ENCODE results near the gene TBCD.

Gene TBCD

GRCh38 chr17:82918508-82918907 lies 166.6 kb downstream of the TBCD start:
- DNase-seq (ENCODE audit: low read depth in 1 of 2, low spot score in 1 of 2), result no peak

GRCh38 chr17:82920150-82920549 lies 168.3 kb downstream of the TBCD start:
- no peak for DNase-seq (ENCODE audit: low read depth in 1 of 2, low spot score in 1 of 2)

DNA sequence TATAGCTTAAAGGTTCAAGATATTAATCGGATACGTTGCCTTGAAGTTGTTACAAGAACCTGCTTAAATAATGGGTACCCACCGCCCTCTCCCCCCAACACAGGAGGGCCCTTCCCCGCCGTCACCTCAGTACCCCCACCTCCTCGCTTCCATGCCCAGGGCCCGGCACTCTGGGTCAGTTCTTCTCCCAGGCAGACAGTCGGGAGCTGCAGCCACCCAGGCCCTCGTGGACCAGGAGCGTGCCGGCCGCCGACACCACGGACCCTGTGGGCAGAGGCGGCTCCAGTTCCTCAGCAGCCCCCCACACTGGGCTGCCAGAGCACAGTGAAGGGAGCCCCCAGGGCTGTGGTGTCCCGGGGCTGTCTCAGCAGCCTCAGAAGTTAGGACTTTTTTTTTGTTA lies 168.8 kb downstream of the TBCD start:
- DNase-seq (ENCODE audit: low read depth in 1 of 2, low spot score in 1 of 2), result no peak

DNA sequence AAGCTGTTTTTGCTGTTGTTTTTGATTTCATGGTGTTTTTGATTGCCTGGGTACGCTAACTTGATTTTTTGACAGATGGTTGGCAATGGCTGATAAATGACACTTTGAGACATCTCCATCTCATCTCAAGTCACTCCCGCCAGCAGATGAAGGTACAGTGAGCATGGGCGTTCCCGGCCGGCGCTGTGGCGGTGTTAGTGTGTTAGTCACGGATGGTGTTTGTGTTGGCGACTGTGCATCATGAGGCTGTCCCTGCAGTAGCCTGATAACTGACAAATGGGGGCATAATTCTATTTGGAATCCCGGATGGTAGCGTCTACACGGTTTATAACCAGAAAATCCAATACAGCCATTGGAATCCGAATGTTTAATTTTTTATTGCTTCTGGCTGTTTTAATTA lies 169.6 kb downstream of the TBCD start:
- DNase-seq (ENCODE audit: low read depth in 1 of 2, low spot score in 1 of 2), result no peak

GRCh38 chr17:82922646-82923045 lies 170.8 kb downstream of the TBCD start:
- no peak for DNase-seq (ENCODE audit: low read depth in 1 of 2, low spot score in 1 of 2)

DNA sequence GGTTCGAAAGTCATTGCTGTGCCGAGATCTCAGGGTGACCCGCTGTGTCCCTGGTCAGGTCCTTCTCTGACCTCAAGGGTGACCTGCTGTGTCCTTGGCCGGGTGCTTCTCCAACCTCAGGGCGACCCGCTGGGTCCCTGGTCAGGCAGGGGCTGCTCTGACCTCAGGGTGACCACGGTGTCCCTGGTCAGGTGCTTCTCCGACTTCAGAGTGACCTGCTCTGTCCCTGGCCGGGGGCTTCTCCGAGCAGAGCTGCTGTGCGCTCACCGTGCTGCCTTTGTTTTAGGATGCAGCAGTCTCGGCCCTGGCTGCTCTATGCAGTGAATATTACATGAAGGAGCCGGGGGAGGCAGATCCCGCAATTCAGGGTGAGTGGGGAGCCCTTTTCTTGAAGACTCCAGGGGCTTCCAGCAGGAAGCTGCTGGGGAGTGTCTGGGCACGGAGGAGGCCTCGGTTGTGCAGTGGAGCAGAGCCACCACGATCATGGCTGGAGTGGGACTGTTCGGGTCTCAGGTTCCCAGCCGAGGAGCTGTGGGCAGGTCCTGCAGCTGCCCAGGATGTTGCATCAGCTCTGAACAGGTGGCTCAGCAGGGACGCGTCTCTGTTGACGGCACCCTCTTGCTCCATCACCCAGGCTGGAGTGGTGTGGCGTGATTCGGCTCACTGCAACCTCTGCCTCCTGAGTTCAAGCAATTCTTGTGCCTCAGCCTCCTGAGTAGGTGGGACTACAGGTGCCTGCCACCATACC lies 171.7 kb downstream of the TBCD start:
- DNase-seq (ENCODE audit: low read depth in 1 of 2, low spot score in 1 of 2), result no peak

DNA sequence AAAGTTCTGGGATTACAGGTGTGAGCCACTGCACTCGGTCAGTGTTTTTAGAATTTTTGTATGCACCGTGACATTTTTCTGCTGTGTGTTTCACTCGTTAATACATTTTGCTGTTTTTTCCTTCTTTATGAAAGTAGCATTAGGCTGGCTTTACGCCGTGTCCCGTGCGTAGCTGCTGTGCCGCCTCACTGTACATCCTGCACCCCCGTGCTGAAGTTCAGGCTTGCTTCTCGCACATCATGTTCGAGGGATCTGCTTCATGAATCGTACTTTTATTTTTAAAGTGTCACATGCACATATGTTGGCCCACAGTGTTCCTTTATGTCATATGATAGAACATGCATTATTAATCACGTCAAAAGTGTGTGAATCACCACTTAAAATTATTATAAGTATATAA lies 172.3 kb downstream of the TBCD start:
- DNase-seq (ENCODE audit: low read depth in 1 of 2, low spot score in 1 of 2), result no peak

DNA sequence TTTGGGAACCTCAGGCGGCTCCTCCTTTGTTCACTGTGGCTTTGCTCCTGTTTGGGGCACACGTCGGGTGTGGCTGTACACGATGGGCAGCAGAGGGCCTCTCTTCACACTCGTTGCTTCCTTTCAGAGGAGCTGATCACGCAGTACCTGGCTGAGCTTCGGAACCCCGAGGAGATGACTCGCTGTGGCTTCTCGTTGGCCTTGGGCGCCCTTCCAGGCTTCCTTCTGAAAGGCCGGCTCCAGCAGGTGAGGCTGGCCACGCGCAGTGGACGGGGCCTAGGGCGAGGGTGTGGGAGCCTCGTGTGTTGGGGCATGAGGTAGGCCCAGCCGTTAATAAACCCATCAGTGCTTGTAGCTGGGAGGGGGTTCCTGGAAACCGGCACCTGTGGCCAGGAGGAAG lies 172.9 kb downstream of the TBCD start:
- no peak for DNase-seq (ENCODE audit: low read depth in 1 of 2, low spot score in 1 of 2)

DNA sequence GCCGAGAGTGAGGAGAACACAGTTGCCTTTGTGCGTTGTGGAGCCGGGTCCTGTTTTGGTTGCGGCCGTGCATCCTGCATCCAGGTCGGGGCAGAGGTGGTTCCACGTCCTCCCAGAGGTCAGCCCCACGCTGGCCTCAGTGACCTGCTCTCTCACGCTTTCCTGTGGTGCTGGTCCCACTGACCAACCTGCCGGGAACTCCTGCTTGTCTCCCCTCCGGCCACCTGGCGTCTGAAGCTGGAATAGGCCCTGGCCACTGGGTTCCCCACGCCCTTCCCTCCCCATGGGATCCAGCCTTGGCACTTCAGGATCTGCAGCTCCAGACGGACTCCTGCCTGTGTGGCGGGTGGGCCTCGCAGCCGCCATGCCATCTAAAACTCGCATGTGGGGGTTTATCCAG lies 173.5 kb downstream of the TBCD start:
- DNase-seq (ENCODE audit: low read depth in 1 of 2, low spot score in 1 of 2), result no peak

DNA sequence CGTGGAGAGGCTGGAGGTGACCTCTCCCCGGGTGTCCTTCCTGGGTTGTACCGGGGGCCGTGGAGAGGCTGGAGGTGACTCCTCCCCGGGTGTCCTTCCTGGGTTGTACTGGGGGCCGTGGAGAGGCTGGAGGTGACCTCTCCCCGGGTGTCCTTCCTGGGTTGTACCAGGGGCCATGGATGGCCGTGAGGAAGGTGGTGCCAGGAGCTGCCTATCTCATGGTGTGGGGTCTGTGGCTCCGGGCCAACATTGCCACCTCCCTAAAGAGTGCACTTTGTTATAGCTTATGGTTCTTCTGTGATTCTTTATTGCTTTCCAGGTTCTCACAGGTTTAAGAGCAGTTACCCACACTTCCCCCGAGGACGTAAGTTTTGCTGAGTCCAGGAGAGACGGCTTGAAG lies 174.2 kb downstream of the TBCD start:
- DNase-seq (ENCODE audit: low read depth in 1 of 2, low spot score in 1 of 2), result no peak

DNA sequence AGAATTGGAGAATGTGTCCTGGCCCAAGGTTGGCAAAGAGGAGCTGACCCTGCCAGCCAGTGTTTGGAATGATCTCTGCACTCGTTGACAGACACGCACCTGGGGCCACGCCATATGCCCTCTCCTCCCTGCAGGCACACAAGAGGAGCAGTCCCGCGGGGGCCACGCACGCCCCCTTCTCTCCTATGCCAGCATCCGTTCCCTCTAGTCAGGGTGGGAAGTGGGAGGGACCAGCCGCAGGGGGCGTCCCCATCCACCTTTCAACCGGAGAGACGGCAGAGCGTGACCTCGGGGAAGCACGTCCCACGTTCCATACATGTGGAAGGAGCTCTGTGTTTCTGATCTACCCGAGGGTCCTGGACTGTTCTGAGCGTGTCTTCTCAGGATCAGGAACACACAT lies 174.9 kb downstream of the TBCD start:
- no peak for DNase-seq (ENCODE audit: low read depth in 1 of 2, low spot score in 1 of 2)

DNA sequence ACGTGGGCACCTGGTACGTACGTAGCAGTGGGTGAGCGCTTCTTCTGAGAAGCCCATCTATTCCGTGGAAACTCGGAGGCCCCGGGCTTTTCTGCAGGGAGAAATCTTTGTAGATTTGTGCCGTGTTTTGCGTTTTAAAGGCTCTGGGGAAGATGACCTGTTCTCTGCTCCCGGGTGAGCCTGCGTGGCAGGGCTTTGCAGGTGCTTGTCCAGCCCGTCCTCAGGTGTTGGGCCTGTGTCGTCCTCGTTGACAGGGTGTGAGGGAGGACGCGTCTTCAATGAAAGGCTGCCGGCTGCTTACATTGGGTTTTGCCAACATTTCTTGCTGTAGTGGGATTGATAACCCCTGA lies 175.4 kb downstream of the TBCD start:
- DNase-seq (ENCODE audit: low read depth in 1 of 2, low spot score in 1 of 2), result no peak

GRCh38 chr17:82927661-82928601 lies 176.1 kb downstream of the TBCD start:
- no peak for DNase-seq (ENCODE audit: low read depth in 1 of 2, low spot score in 1 of 2)

DNA sequence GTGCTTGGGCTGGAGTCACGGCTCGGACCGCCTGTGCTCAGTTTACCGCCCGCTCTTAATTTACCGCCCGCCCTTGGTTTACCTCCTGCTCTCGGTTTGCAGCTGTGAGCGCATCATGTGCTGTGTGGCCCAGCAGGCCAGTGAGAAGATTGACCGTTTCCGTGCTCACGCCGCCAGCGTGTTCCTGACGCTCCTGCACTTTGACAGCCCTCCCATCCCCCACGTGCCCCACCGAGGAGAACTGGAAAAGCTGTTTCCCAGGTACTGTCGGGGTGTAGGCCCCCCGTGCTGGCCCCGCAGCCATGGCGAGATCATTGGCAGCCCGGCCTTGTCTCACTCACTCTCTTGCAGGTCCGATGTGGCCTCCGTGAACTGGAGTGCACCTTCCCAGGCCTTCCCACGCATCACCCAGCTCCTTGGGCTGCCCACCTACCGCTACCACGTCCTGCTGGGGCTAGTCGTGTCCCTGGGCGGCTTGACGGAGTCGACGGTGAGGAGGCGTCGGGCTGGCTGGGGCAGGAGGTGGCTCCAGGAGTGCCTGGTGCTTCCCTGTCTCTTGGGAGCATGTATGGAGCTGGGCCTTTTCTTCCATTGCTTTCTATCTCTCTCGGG lies 177.3 kb downstream of the TBCD start:
- DNase-seq (ENCODE audit: low read depth in 1 of 2, low spot score in 1 of 2), result no peak

DNA sequence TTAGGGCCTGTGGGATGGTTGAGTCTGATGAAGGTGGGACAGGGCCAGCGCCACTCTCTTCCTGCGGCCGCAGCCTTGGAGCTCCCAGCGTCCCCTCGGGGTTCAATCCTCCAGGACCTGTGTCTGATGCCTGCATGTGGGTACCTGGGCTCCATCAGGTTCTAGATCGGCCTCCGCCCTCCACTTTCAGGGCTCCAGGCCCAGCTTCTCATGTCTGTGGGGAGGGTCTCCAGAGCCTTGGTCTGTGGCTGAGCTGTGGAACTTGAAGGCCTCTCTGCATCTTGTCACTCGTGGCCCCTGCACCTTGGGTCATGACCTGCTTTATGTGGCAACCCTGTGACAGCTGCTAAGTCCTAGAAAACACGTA lies 177.8 kb downstream of the TBCD start:
- DNase-seq (ENCODE audit: low read depth in 1 of 2, low spot score in 1 of 2), result no peak

DNA sequence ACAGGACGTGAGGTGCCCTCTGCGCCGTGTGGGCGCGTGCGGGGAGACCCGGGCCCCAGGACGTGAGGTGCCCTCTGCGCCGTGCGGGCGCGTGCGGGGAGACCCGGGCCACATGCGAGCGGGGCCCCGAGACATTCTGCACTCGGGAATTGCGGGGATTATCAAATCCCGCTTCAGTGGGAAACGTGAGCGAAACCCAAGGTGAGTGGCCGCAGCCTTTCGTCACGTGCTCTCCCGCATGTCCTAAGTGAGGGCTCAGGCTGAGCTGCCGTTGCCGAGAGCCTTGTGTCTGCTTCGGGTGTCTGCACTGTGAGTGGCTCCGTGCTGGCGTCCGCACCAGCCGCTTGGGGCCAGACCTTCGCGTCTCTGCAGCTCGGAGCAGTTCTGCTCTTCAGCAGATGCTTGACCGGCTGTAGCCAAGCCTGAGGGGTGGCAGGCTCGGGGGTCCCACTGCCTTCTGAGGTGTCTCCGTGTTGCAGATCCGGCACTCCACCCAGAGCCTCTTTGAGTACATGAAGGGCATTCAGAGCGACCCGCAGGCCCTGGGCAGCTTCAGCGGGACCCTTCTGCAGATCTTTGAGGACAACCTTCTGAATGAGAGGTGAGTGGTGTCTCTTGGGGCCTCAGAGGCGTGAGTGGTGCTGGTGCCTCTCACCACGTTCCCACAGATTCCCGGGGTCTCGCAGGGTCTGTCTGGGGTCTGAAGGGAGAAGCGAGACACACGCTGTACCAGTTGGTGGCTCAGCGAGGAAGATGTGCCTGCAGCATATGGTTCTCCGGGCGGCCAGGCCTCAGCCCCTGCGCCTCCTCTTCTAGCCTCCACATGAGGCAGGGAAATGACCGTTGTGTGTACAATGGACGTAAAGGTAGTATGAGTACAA lies 178.4 kb downstream of the TBCD start:
- DNase-seq (ENCODE audit: low read depth in 1 of 2, low spot score in 1 of 2), result no peak

GRCh38 chr17:82930924-82931698 lies 179.2 kb downstream of the TBCD start:
- no peak for DNase-seq (ENCODE audit: low read depth in 1 of 2, low spot score in 1 of 2)

DNA sequence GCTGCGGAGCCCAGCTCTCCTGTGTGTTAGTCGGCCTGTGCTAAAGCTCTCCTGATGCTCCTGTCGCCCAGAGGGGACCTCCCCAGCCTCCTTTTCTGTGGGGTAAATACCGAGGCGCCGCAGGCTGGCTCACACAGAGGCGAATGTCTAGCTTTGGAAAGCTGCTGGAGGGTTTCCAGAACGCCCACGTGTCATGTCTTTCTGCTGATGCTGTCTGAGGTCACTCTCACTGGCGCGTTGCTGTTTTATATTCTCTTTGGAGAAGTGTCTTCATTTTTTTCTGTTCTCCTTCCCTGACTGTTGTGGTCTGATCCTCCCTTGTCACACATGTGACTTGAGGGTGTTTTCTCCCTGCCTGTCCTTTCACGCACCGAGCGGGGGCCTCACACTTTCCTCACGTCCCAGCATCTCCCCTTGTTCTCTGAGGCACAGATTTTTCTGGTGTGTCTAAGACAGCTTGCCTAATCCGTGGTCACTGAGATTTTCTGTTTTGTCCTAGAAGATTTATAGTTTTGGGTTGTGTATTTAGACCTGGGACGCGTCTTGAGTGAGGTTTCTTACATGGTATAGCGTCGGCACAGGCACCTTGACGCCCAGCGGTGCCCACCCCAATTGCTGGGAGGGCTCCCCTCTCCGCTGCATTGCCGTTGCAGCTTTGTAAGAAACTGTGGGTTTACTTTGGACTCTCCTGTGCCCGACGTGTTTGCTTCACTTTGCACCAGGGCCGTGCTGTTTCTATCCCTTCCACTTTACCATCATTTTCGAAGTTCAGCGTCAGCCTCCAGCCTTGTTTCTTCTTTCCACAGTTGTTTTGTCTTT lies 180.0 kb downstream of the TBCD start:
- DNase-seq (ENCODE audit: low read depth in 1 of 2, low spot score in 1 of 2), result no peak

DNA sequence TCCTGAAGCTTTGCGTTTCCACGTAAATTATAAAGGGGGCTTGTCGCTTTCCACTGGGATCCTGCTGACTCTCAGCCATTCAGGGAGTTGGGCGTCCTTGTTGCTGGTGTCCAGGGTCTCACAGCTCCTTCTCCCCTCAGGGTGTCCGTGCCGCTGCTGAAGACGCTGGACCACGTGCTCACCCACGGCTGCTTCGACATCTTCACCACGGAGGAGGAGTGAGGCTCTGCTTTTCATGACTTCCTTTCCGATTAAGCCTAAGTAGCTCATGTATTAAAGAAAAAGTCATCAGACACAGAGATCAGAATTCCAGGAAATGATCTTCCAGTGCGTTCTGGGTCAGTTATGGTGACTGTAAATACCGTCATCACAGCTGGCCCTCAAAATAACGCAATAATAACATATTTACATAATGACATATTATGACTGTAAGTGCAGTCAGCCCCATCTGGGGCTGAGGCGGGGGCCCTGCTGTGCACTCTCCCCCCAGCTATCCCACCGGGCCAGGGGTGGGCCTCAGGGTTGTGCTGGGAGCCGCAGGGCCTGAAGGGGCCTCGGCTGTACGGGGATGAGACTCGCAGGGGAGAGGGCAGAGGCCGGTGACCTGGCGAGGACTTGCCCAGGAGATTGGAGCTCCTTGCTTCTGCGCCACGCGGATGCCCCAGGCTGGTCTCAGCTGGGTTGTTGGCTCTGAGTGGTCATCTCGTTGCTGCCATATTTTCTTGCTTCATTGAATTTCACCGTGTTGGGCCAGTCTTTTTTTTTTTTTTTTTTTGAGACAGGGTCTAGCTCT lies 180.8 kb downstream of the TBCD start:
- no peak for DNase-seq (ENCODE audit: low read depth in 1 of 2, low spot score in 1 of 2)
